GM12878 (cell line): ENCODE data around the gene HEBP1. TPM values are rescaled to one million over a fixed set of nuclear protein-coding genes. Genes with fewer than 3 reads are reported as not detected.

Source experiments
- ESRRA ChIP-seq: IDR thresholded peaks from 2 replicates; pipeline ENCODE4 v1.6.1; 2012; ENCODE audit warnings: mild to moderate bottlenecking, low read length, improper control_type of control experiment
- GATAD2B ChIP-seq: fragments of 450-650 bp; conservative IDR thresholded peaks from 2 replicates; pipeline ENCODE4 v1.6.1; 2017; ENCODE audit warnings: low read depth, mild to moderate bottlenecking, moderate library complexity
- JUND ChIP-seq: IDR thresholded peaks from 2 replicates; pipeline ENCODE4 v1.6.1; 2012; ENCODE audit warnings: low read depth, mild to moderate bottlenecking, low read length, improper control_type of control experiment, moderate library complexity
- NFYA ChIP-seq: IDR thresholded peaks from 2 replicates; pipeline ENCODE4 v1.6.1; 2011; ENCODE audit warnings: low read depth, mild to moderate bottlenecking, low read length, improper control_type of control experiment, borderline replicate concordance
- PAX8 ChIP-seq: fragments of 450-650 bp; IDR thresholded peaks from 2 replicates; pipeline ENCODE4 v1.6.1; 2017; ENCODE audit warnings: mild to moderate bottlenecking, moderate library complexity
- SKIL ChIP-seq: fragments of 450-650 bp; IDR thresholded peaks from 2 replicates; pipeline ENCODE4 v1.6.1; 2017; ENCODE audit warnings: mild to moderate bottlenecking, low read depth, inconsistent platforms; ENCODE audit not compliant: poor library complexity, severe bottlenecking
- SPI1 ChIP-seq: IDR thresholded peaks from 2 replicates; pipeline ENCODE4 v1.6.1; 2011; ENCODE audit warnings: low read depth, mild to moderate bottlenecking, low read length, moderate library complexity, borderline replicate concordance; ENCODE audit not compliant: insufficient read depth
- SRF ChIP-seq, 2 experiments: IDR thresholded peaks; 2 replicates each; pipeline ENCODE4 v1.6.1; 2011; ENCODE audit warnings: low read depth in 2 of 2, low read length in 2 of 2, mild to moderate bottlenecking in 1 of 2, moderate library complexity in 1 of 2
- ZNF217 ChIP-seq: fragments of 450-650 bp; IDR thresholded peaks from 2 replicates; pipeline ENCODE4 v1.6.1; 2017; ENCODE audit warnings: antibody characterized with exemption, mild to moderate bottlenecking
- polyA plus RNA-seq, 11 experiments: library from polyadenylated mRNA; depleted of rRNA in 4 of 11; unstranded in 6 of 11; stranded (reverse) in 5 of 11; fragments of >200 nt; fragmentation: Nextera tagmentation in 4 of 11; fragmentation: Illumina TruSeq in 1 of 11; extraction: Ambion mirVana in 4 of 11; extraction: Trizol in 1 of 11; gene quantifications; 1 replicate in 1 of 11; 2 replicates in 10 of 11; pipeline versions ENCODE4 v1.2.1 to v1.2.3, GENCODE V29; 2011 to 2016; ENCODE audit warnings: inconsistent platforms in 2 of 11, missing spikeins in 2 of 11, low read depth in 1 of 11
- total RNA-seq, 4 experiments: library from RNA; depleted of rRNA in 3 of 4; stranded (reverse); fragments of >200 nt in 3 of 4; fragmentation: Illumina TruSeq in 1 of 4; extraction: Trizol in 1 of 4; gene quantifications; 2 replicates each; pipeline versions ENCODE4 v1.2.1 to v1.2.3, GENCODE V29; 2013 to 2021
- TF ChIP-seq, protein P1 (sequence below): fragments of 450-650 bp; formaldehyde crosslinking; IDR thresholded peaks from 2 replicates; pipeline ENCODE4 v1.4.0; 2022; ENCODE audit warnings: mild to moderate bottlenecking, moderate library complexity
- TF ChIP-seq, protein P2 (sequence below): fragments of 450-650 bp; formaldehyde crosslinking; IDR thresholded peaks from 2 replicates; pipeline ENCODE4 v1.5.0; 2022; ENCODE audit warnings: mild to moderate bottlenecking, missing genetic modification characterization
- TF ChIP-seq, protein P3 (sequence below): IDR thresholded peaks from 2 replicates; pipeline ENCODE4 v1.6.1; 2012; ENCODE audit warnings: mild to moderate bottlenecking, low read depth, low read length
- TF ChIP-seq, protein P4 (sequence below): fragments of 450-650 bp; IDR thresholded peaks from 2 replicates; pipeline ENCODE4 v1.6.1; 2016; ENCODE audit warnings: mild to moderate bottlenecking

HEBP1 gene
- total and polyA plus RNA-seq, 10 of the 15 experiments (the other 5 are each of a cell fraction or from before 2014, with no cell fraction given) = 0.07 to 0.32 (median 0.18) TPM; not detected in 5

GRCh38 chr12:12958886-12959285, 41.2 kb downstream of the HEBP1 start (continued):
- TF ChIP-seq, protein P1, sequence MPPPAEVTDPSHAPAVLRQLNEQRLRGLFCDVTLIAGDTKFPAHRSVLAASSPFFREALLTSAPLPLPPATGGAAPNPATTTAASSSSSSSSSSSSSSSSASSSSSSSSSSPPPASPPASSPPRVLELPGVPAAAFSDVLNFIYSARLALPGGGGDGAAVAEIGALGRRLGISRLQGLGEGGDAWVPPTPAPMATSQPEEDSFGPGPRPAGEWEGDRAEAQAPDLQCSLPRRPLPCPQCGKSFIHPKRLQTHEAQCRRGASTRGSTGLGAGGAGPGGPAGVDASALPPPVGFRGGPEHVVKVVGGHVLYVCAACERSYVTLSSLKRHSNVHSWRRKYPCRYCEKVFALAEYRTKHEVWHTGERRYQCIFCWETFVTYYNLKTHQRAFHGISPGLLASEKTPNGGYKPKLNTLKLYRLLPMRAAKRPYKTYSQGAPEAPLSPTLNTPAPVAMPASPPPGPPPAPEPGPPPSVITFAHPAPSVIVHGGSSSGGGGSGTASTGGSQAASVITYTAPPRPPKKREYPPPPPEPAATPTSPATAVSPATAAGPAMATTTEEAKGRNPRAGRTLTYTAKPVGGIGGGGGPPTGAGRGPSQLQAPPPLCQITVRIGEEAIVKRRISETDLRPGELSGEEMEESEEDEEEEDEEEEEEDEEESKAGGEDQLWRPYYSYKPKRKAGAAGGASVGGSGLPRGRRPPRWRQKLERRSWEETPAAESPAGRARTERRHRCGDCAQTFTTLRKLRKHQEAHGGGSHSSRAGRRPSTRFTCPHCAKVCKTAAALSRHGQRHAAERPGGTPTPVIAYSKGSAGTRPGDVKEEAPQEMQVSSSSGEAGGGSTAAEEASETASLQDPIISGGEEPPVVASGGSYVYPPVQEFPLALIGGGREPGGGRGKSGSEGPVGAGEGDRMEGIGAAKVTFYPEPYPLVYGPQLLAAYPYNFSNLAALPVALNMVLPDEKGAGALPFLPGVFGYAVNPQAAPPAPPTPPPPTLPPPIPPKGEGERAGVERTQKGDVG = no peak
- TF ChIP-seq, protein P2, sequence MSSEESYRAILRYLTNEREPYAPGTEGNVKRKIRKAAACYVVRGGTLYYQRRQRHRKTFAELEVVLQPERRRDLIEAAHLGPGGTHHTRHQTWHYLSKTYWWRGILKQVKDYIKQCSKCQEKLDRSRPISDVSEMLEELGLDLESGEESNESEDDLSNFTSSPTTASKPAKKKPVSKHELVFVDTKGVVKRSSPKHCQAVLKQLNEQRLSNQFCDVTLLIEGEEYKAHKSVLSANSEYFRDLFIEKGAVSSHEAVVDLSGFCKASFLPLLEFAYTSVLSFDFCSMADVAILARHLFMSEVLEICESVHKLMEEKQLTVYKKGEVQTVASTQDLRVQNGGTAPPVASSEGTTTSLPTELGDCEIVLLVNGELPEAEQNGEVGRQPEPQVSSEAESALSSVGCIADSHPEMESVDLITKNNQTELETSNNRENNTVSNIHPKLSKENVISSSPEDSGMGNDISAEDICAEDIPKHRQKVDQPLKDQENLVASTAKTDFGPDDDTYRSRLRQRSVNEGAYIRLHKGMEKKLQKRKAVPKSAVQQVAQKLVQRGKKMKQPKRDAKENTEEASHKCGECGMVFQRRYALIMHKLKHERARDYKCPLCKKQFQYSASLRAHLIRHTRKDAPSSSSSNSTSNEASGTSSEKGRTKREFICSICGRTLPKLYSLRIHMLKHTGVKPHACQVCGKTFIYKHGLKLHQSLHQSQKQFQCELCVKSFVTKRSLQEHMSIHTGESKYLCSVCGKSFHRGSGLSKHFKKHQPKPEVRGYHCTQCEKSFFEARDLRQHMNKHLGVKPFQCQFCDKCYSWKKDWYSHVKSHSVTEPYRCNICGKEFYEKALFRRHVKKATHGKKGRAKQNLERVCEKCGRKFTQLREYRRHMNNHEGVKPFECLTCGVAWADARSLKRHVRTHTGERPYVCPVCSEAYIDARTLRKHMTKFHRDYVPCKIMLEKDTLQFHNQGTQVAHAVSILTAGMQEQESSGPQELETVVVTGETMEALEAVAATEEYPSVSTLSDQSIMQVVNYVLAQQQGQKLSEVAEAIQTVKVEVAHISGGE (CRISPR knock-in tag) = no peak
- TF ChIP-seq GATAD2B (no peak), NFYA (no peak), JUND (no peak), SKIL (no peak), ESRRA (no peak), SRF (IDR thresholded peaks at IDR 0.05; ENCODE audit: low read depth in 2 of 2, low read length in 2 of 2) (no peak), PAX8 (no peak), SPI1 (no peak), ZNF217 (no peak)
- TF ChIP-seq, protein P3, sequence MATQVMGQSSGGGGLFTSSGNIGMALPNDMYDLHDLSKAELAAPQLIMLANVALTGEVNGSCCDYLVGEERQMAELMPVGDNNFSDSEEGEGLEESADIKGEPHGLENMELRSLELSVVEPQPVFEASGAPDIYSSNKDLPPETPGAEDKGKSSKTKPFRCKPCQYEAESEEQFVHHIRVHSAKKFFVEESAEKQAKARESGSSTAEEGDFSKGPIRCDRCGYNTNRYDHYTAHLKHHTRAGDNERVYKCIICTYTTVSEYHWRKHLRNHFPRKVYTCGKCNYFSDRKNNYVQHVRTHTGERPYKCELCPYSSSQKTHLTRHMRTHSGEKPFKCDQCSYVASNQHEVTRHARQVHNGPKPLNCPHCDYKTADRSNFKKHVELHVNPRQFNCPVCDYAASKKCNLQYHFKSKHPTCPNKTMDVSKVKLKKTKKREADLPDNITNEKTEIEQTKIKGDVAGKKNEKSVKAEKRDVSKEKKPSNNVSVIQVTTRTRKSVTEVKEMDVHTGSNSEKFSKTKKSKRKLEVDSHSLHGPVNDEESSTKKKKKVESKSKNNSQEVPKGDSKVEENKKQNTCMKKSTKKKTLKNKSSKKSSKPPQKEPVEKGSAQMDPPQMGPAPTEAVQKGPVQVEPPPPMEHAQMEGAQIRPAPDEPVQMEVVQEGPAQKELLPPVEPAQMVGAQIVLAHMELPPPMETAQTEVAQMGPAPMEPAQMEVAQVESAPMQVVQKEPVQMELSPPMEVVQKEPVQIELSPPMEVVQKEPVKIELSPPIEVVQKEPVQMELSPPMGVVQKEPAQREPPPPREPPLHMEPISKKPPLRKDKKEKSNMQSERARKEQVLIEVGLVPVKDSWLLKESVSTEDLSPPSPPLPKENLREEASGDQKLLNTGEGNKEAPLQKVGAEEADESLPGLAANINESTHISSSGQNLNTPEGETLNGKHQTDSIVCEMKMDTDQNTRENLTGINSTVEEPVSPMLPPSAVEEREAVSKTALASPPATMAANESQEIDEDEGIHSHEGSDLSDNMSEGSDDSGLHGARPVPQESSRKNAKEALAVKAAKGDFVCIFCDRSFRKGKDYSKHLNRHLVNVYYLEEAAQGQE = no peak
- TF ChIP-seq, protein P4, sequence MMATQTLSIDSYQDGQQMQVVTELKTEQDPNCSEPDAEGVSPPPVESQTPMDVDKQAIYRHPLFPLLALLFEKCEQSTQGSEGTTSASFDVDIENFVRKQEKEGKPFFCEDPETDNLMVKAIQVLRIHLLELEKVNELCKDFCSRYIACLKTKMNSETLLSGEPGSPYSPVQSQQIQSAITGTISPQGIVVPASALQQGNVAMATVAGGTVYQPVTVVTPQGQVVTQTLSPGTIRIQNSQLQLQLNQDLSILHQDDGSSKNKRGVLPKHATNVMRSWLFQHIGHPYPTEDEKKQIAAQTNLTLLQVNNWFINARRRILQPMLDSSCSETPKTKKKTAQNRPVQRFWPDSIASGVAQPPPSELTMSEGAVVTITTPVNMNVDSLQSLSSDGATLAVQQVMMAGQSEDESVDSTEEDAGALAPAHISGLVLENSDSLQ = no peak
